ENCODE data around the gene SSRP1.

The SSRP1 gene

GRCh38 chr11:57306161-57306876 is 29.4 kb downstream of the SSRP1 start:
- peaks cover 5% of the 10 kb centered on the region for H3K4me1 ChIP-seq (ENCODE audit: insufficient read depth, low read length, poor library complexity, severe bottlenecking)
- no peaks in the 10 kb centered on the region for H3K9me2 ChIP-seq (replicated peaks; ENCODE audit: low read depth, low read length)
- TF ChIP-seq EZH2phosphoT487 (IDR thresholded peaks at IDR 0.05; ENCODE audit: borderline replicate concordance): no peak
- TF ChIP-seq, protein P1, sequence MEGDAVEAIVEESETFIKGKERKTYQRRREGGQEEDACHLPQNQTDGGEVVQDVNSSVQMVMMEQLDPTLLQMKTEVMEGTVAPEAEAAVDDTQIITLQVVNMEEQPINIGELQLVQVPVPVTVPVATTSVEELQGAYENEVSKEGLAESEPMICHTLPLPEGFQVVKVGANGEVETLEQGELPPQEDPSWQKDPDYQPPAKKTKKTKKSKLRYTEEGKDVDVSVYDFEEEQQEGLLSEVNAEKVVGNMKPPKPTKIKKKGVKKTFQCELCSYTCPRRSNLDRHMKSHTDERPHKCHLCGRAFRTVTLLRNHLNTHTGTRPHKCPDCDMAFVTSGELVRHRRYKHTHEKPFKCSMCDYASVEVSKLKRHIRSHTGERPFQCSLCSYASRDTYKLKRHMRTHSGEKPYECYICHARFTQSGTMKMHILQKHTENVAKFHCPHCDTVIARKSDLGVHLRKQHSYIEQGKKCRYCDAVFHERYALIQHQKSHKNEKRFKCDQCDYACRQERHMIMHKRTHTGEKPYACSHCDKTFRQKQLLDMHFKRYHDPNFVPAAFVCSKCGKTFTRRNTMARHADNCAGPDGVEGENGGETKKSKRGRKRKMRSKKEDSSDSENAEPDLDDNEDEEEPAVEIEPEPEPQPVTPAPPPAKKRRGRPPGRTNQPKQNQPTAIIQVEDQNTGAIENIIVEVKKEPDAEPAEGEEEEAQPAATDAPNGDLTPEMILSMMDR (conservative IDR thresholded peaks at IDR 0.05; ENCODE audit: low read length): no peak
- no peak overlapping the region for H3K4me3 ChIP-seq (ENCODE audit: low read length, poor library complexity, severe bottlenecking)
- no peaks in the 10 kb centered on the region for H3K36me3 ChIP-seq (ENCODE audit: insufficient read depth, low read length)
- no peaks in the 10 kb centered on the region for H3F3A ChIP-seq (ENCODE audit: low read depth)
- no peaks in the 10 kb centered on the region for H4K20me1 ChIP-seq (ENCODE audit: insufficient read depth, low read length, poor library complexity, severe bottlenecking)
- no peak overlapping the region for H2AFZ ChIP-seq (ENCODE audit: low read length)
- no peaks in the 10 kb centered on the region for H3K79me2 ChIP-seq (ENCODE audit: insufficient read depth, low read length)
- H3K9me3 ChIP-seq (ENCODE audit: insufficient read depth, low read depth, low read length): no peaks in the 10 kb centered on the region
- no peaks in the 10 kb centered on the region for H3K27me3 ChIP-seq (ENCODE audit: insufficient read depth, low read length, poor library complexity, severe bottlenecking)
- H3K4me2 ChIP-seq (ENCODE audit: low read depth, low read length, poor library complexity, severe bottlenecking): no peak overlapping the region
- no peak overlapping the region for H3K9ac ChIP-seq (ENCODE audit: low read depth, low read length, poor library complexity, severe bottlenecking)

DNA sequence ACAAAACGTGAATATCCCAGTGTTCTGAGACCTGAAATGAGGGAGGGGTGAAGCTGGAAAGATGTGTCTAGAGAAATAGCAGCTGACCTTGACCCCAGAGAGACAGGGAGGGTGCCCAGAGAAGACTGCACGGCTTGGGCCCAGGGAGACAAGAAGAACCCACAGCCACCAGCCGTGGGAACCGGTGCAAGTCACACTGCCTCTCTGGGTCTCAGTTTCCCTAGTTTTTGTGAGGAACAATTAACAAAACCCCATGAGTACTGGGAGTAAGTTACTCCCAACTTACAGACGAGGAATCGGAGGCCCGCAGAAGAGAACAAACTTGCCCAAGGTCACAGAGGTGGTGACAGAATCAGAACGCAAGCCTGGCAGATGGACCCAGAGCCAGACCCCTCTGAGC is 30.2 kb downstream of the SSRP1 start:
- Histone ChIP-seq H3K79me2 (ENCODE audit: insufficient read depth, low read length) (no peaks in the 10 kb centered on the region), H3K9me2 (replicated peaks; ENCODE audit: low read depth, low read length) (no peaks in the 10 kb centered on the region), H2AFZ (ENCODE audit: low read length) (no peak overlapping the region), H4K20me1 (ENCODE audit: insufficient read depth, low read length, poor library complexity, severe bottlenecking) (no peaks in the 10 kb centered on the region), H3K9me3 (ENCODE audit: insufficient read depth, low read depth, low read length) (no peaks in the 10 kb centered on the region), H3K4me1 (ENCODE audit: insufficient read depth, low read length, poor library complexity, severe bottlenecking) (no peaks in the 10 kb centered on the region), H3F3A (ENCODE audit: low read depth) (no peaks in the 10 kb centered on the region), H3K9ac (ENCODE audit: low read depth, low read length, poor library complexity, severe bottlenecking) (no peak overlapping the region), H3K4me2 (ENCODE audit: low read depth, low read length, poor library complexity, severe bottlenecking) (no peak overlapping the region), H3K4me3 (ENCODE audit: low read length, poor library complexity, severe bottlenecking) (no peak overlapping the region), H3K27me3 (ENCODE audit: insufficient read depth, low read length, poor library complexity, severe bottlenecking) (no peaks in the 10 kb centered on the region), H3K36me3 (ENCODE audit: insufficient read depth, low read length) (no peaks in the 10 kb centered on the region)
- no peak for TF ChIP-seq EZH2phosphoT487 (IDR thresholded peaks at IDR 0.05; ENCODE audit: borderline replicate concordance)
- TF ChIP-seq, protein P1 (conservative IDR thresholded peaks at IDR 0.05; ENCODE audit: low read length): no peak

- Histone ChIP-seq H3K27me3 (ENCODE audit: insufficient read depth, low read length, poor library complexity, severe bottlenecking) (no peaks in the 10 kb centered on the region), H3K36me3 (ENCODE audit: insufficient read depth, low read length) (peaks cover 1% of the 10 kb centered on the region; the same call in 1 of the 2 replicates), H3K9ac (ENCODE audit: low read depth, low read length, poor library complexity, severe bottlenecking) (no peak overlapping the region), H2AFZ (ENCODE audit: low read length) (no peak overlapping the region), H3K4me1 (ENCODE audit: insufficient read depth, low read length, poor library complexity, severe bottlenecking) (no peaks in the 10 kb centered on the region), H3K79me2 (ENCODE audit: insufficient read depth, low read length) (no peaks in the 10 kb centered on the region), H3F3A (ENCODE audit: low read depth) (no peaks in the 10 kb centered on the region), H3K4me2 (ENCODE audit: low read depth, low read length, poor library complexity, severe bottlenecking) (no peak overlapping the region), H3K9me2 (replicated peaks; ENCODE audit: low read depth, low read length) (no peaks in the 10 kb centered on the region), H4K20me1 (ENCODE audit: insufficient read depth, low read length, poor library complexity, severe bottlenecking) (no peaks in the 10 kb centered on the region), H3K4me3 (ENCODE audit: low read length, poor library complexity, severe bottlenecking) (no peak overlapping the region), H3K9me3 (ENCODE audit: insufficient read depth, low read depth, low read length) (no peaks in the 10 kb centered on the region)
- TF ChIP-seq, protein P1 (conservative IDR thresholded peaks at IDR 0.05; ENCODE audit: low read length): no peak
- TF ChIP-seq EZH2phosphoT487 (IDR thresholded peaks at IDR 0.05; ENCODE audit: borderline replicate concordance): no peak
These were observed 31.6 kb downstream of the SSRP1 start for GRCh38 chr11:57303990-57304579.

Measured in Loucy (cell line).